Measurements from ENCODE around the gene CD226.
"Not testable (repeated sequence)": the region's sequence is repeated elsewhere in the genome, so short reads cannot be mapped to it uniquely, and the experiment has no call there.

The CD226 gene

GRCh38 chr18:69947361-69948133 is at the start of gene CD226:
TSS of gene CD226 (minus strand) at chr18:69947873. CDS start at chr18:69947406, 467 bp downstream.
- DNase-seq, result no peak

- no peak for DNase-seq
These were observed 49.5 kb upstream of the CD226 start for GRCh38 chr18:69996951-69997798.

GRCh38 chr18:69996417-69996816 is 48.7 kb upstream of the CD226 start:
- no peak for DNase-seq

GRCh38 chr18:69995774-69996173 is 48.1 kb upstream of the CD226 start:
- no peak for DNase-seq

GRCh38 chr18:69992776-69993175 is 45.1 kb upstream of the CD226 start:
- DNase-seq, result no peak

DNA sequence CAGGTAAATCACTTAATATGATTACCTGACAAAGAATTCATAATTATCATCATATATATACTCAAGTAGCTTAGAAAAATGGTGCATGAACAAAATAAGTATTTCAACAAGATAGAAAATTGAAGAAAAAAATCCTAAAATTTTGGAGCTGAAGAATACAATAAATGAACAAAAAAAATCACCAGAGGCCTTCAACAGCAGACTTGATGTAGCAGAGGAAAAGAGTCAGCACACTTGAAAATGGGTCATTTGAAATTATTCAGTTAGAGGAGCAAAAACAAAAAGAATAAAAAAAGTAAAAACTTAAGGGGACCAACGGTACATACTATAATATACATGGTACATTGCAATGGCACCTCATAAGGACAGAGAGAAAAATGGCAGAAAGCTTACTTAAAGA is 40.2 kb upstream of the CD226 start:
- DNase-seq, result no peak

DNA sequence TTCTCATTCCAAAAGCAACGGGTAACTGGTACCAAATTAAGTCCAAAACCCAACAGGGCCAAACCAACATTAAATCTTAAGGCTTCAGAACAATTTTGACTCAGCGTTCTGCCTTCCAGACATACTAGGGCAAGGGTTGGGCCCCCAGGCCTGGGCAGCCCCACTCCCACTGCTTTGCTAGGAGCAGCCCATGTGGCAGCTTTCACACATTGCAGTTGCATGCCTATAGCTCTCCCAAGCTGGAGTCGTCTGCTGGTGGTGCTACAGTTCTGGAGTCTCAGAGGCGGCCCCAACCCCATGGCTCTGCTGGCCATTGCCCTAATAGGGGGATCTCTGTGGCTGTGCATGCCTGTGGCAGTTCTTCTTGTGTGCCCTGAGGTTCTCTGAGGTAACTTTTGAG is 37.6 kb upstream of the CD226 start:
- DNase-seq, result no peak

DNA sequence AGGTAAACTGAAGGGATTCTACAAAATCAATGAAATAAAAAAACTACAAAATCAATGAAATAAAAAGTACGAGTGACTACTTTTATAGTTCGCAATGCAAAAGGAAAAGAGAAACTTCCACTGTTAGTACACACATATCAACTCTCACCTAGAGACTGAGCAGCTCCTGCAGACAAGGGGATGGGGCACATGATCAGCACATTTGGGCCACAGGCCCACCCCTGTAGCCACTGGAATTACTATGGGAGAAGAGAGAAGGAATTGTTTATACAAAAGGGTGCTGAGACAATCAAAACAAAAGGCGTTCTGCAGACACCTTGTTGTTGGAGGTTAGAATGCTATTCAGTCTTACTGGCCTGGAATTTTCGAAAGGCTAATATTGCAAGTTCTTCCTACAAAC is 34.7 kb upstream of the CD226 start:
- no peak for DNase-seq

- DNase-seq, result no peak
These were observed 34.3 kb upstream of the CD226 start for GRCh38 chr18:69981948-69982347.

DNA sequence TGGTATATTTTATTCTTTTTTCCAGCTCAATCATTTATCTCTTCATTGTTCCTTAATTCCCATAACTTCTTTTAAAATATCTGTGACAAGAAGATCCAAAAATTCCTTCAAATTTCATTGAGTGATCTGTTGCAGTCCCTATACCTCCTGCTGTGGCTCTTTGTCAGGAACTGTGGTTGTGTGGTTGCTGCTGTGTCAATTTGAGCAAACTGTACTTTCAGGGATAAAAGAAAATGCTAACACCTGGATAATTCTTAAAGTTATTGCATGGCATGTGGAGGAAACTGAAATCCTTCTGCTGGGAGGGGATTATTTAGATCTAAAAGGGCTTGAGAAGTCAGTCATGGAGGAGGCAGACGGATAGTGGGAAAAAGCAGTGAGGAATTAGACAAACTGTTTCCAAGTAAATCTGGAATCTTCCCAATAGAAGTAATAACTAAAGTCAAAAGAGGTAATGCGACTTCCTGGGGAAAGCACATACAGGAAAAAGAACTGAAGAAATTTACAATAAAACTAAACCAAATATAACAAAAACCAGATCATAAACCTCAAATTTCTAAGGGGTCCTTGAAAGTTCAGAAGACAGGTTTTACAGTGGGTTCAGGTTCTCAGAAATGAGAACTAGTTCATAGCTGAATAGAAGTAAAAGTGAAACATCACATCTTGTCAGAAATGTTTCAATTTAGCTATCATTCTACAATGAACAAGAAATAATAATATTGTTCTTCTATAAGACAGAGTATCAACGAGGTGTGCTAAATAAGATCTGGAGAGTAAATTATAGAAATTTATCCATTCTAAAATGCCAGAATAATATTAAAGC is 33.5 kb upstream of the CD226 start:
- no peak for DNase-seq

GRCh38 chr18:69980509-69980908 is 32.8 kb upstream of the CD226 start:
- no peak for DNase-seq

DNA sequence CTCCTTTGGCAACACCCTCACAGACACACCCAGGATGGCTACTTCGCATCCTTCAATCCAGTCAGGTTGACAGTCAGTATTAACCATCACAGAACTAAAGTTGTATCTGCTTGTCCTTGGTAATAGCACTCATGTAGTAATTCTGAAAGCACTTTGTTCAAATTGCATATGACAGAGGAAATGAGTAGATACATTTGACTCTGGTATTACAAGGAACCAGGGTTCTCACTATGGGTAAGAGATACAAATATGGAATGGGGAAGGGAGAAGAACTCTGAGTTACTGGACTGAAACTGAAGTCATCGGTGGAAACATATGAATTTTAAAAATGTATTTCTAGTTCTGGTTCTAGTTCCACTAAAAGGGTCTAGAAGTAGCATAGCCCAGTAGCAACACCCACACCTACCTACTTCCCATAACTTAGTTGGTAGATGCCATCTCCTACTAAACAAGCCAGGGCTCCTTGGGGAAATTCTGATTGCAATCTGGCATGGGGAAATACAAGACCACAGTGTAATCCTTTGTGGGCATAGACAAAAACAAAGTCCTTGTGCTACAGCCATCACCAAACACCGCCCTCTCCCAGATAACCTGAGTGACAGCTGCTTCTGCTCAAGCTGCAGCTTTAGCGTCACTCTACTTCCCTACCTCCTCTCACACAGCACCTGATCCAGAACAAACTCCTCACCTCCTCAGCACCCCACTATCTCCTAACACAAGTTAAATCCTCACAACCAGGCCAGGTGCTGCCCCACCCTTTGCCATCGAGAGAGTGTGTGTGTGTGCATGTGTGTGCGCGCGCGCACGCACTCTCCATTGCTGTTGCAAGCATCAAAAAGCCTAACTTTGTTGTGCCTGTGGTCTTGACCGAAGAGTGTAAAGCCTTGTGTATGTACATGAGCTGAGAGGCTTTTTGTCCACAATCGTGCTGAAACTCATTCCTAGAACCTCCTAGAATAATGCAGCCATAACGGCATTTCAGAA is 31.4 kb upstream of the CD226 start:
- no peak for DNase-seq

GRCh38 chr18:69975294-69975693 is 27.6 kb upstream of the CD226 start:
- not testable (repeated sequence) for DNase-seq

GRCh38 chr18:69974365-69974764 is 26.7 kb upstream of the CD226 start:
- no peak for DNase-seq

- DNase-seq, result no peak
These were observed 21.8 kb upstream of the CD226 start for GRCh38 chr18:69969491-69969890.

DNA sequence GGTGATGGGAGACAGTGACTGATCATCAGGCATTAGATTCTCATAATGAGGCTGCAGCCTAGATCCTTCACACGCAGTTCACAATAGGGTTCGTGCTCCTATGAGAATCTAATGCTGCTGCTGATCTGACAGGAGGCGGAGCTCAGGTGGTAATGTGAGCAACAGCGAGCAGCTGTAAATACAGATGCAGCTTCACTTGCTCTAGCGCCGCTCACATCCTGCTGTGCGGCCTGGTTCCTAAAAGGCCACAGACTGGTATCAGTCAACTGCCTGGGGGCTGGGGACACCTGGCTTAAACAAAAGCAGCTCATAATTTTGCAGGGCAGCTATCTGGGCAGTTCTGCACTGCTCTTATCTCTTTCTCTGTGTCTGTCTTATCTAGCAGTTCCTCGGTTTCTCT is 20.4 kb upstream of the CD226 start:
- peak in 1 of 4 experiments; percentile 4 for DNase-seq

DNA sequence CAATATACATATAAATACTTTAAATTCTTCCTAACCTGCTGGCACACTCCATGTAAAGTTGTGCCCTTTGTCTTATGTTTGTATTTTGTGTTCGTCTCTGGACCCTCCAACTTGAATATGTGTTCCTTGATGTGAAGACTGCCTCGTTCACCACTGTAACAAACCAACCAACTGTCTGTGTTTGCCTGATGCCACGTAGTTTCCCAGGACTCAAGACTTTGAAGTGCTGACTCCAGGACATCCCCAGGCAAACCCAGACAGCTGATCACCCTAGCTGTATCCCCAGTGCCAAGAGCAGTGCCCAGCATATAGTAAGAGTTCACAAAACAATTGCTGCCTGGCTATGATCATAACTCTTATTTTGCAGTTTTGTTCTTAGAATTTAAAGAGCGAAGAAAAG is 15.5 kb upstream of the CD226 start:
- no peak for DNase-seq

DNA sequence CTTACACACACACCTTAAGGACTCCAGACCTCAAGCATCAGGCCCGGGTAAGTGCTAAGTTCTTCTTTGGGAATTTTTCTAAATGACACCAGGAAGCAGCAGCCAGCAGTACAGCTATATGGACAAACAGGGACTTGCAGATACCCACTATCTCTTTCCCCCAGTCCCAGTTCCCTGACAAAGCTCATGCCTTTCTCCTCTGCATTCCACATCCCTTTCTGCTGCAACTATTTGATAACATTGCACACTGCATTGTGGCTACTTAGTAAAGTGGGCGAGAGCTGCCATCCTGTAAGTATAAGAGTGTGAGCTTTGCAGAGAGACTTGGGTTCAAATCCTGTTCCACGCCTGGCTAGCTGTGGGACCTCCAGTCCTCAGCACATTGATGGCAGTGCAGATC is 14.0 kb upstream of the CD226 start:
- DNase-seq, result no peak

- DNase-seq, result no peak
These were observed 10.7 kb upstream of the CD226 start for GRCh38 chr18:69958422-69958821.

DNA sequence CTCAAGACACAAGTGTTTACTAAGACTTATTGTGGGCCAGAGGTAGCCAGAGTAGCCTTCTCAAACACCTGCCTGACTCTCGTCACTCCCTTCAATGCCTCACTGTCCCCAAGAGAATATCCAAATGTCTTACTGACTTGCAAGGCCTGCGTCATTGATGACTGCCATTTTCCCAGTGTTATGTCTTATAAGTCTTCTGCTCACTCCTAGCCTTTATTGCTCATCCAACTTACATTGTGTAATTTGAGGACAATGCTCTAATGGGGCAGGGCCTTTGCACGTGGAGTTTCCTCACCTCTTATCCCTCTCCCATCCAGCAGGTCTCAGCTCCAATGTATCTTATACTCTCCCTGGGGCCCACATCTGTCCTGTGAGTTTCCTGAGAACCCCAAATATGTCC is 10.1 kb upstream of the CD226 start:
- DNase-seq, result no peak

GRCh38 chr18:69956665-69957620 is 9.3 kb upstream of the CD226 start:
- DNase-seq, result no peak

Data from activated CD4-positive, CD25-positive, alpha-beta regulatory T cell (primary cell).